Lower leg skin (tissue), 3 donors: Measurements from ENCODE around the gene PCYOX1L.

Source experiments
- CTCF ChIP-seq, 3 donors: fragments of 450-650 bp; IDR thresholded peaks; one replicate each; pipeline ENCODE4 v1.5.1; 2016; ENCODE audit warnings: antibody characterized with exemption in 3 of 3, mild to moderate bottlenecking in 3 of 3, moderate library complexity in 2 of 3
- POLR2A ChIP-seq, 2 donors: fragments of 450-650 bp; IDR thresholded peaks; one replicate each; pipeline ENCODE4 v1.6.1; 2016 to 2017; ENCODE audit warnings: antibody characterized with exemption in 2 of 2, mild to moderate bottlenecking in 1 of 2, moderate library complexity in 1 of 2

- TF ChIP-seq CTCF (IDR thresholded peaks at IDR 0.05) = no peak
- no peak for TF ChIP-seq POLR2A (IDR thresholded peaks at IDR 0.05)
These were observed 43.2 kb upstream of the PCYOX1L start for GRCh38 chr5:149314571-149315111.
